Bladder microvascular endothelial cell (primary cell): ENCODE results near the gene ZSWIM8. TPM values are rescaled to one million over a fixed set of nuclear protein-coding genes. Genes with fewer than 3 reads are reported as not detected.

ENCODE experiments used
- total RNA-seq: library from RNA; depleted of rRNA; stranded (reverse); fragments of >200 nt; gene quantifications from 2 replicates; pipeline ENCODE4 v1.2.3, GENCODE V29; 2014

ZSWIM8 gene
- 31.6 and 71.6 TPM in 2 replicates for total RNA-seq

GRCh38 chr10:73785211-73785720 lies at the start of gene ZSWIM8:
Gene ZSWIM8, plus strand, starts transcription at chr10:73785606. Its CDS starts 273 bp downstream, at chr10:73785879.

GRCh38 chr10:73743905-73744663 lies 41.3 kb upstream of the ZSWIM8 start, which contains the start of gene SEC24C:
Gene SEC24C, plus strand, starts transcription at chr10:73744372. Its CDS starts 2,461 bp downstream, at chr10:73746833.

GRCh38 chr10:73781879-73782748 lies 3.3 kb upstream of the ZSWIM8 start, which contains the start of gene CHCHD1:
Gene CHCHD1, plus strand, starts transcription at chr10:73782048. Its CDS starts 28 bp downstream, at chr10:73782076.

Other genes starting within 250 kb of the ZSWIM8 start
- gene USP54, start 194.3 kb upstream of the ZSWIM8 start, total RNA-seq, result 6.5 and 15.8 TPM in 2 replicates
- gene MYOZ1, start 144.1 kb upstream of the ZSWIM8 start, total RNA-seq, result not detected in 2 replicates
- gene SYNPO2L, start 129.6 kb upstream of the ZSWIM8 start, total RNA-seq, result under 0.01 TPM in 1 of 2 replicates, not detected in the other
- gene AGAP5, start 87.5 kb upstream of the ZSWIM8 start, total RNA-seq, result 0.81 and 4.0 TPM in 2 replicates
- gene SEC24C, start 41.2 kb upstream of the ZSWIM8 start, total RNA-seq, result 46.6 and 115 TPM in 2 replicates
- gene CHCHD1, start 3.6 kb upstream of the ZSWIM8 start, total RNA-seq, result 19.6 and 23.0 TPM in 2 replicates
- 5.5 and 17.4 TPM in 2 replicates for gene NDST2, start 26.0 kb downstream of the ZSWIM8 start, total RNA-seq
- 25.4 and 30.6 TPM in 2 replicates for gene CAMK2G, start 88.9 kb downstream of the ZSWIM8 start, total RNA-seq
- 31.4 and 34.8 TPM in 2 replicates for gene PLAU, start 125.5 kb downstream of the ZSWIM8 start, total RNA-seq
- 80.1 and 171 TPM in 2 replicates for gene VCL, start 212.5 kb downstream of the ZSWIM8 start, total RNA-seq